ENCODE measurements around the gene SLC16A5.

- no peak for TF ChIP-seq CTCF (IDR thresholded peaks at IDR 0.05)
- TF ChIP-seq POLR2A (IDR thresholded peaks at IDR 0.05): no peak
Measured at GRCh38 chr17:75155191-75155601, 67.4 kb downstream of the SLC16A5 start.
